Activated T-helper 9 cell treated with anti-CD3 and anti-CD28 coated beads, Interleukin-2, amount 50 U/mL, for 16 hours (primary cell): ENCODE measurements around the gene SFXN2.
A peak's percentile ranks its signal among the peaks of the same experiment; 100 is the strongest.
"Not testable (repeated sequence)": the region's sequence is repeated elsewhere in the genome, so short reads cannot be mapped to it uniquely, and the experiment has no call there.

Experiments used
- DNase-seq: peaks from one replicate; pipeline ENCODE4 v3.0.0-alpha.2; 2020; ENCODE audit warnings: low read depth

The SFXN2 gene

DNA sequence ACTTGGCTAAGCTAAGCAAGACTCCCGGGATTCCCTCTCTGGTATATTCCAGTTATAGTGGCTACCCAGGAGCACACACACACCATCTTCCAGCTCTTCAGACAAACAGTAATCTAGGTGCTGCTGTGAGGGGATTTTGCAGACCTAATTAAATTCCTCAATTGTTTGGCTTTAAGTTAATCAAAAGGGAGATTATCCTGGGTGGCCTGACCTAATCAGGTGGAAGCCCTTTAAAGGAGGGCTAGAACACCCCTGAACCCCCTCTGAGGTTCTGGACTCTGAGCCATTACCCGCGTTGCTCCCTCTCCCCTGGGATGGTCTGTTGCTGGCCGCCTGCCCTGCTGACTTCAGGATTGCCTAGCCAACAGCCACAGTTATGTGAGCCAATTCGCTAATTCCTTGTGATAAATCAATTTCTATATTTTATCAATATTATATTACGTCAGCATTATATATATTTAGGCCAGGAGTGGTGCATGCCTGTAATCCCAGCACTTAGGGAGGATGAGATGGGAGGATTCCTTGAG, 6.4 kb downstream of the SFXN2 start:
- no peak for DNase-seq

GRCh38 chr10:102721954-102722353, 7.5 kb downstream of the SFXN2 start:
- DNase-seq: no peak

GRCh38 chr10:102723989-102724388, 9.6 kb downstream of the SFXN2 start:
- DNase-seq: no peak

DNA sequence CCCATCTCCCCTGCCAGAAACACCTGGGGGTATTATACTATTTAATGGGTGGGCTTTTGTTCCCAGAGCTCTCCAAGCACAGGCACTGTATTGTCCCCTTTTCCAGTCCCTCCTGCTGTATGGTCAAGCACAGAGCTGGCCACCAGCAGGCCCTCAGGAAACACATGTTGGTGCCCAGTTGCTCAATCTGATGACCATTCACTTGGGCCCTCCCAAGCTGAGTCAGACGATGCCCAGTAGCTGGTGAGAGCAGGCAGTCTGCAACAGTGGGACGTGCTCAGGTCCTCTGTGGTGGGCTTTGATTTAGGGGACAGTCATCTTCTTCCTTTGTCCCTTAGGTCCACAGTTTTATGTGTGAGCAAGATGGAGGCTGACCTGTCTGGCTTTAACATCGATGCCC, 11.8 kb downstream of the SFXN2 start:
- no peak for DNase-seq

DNA sequence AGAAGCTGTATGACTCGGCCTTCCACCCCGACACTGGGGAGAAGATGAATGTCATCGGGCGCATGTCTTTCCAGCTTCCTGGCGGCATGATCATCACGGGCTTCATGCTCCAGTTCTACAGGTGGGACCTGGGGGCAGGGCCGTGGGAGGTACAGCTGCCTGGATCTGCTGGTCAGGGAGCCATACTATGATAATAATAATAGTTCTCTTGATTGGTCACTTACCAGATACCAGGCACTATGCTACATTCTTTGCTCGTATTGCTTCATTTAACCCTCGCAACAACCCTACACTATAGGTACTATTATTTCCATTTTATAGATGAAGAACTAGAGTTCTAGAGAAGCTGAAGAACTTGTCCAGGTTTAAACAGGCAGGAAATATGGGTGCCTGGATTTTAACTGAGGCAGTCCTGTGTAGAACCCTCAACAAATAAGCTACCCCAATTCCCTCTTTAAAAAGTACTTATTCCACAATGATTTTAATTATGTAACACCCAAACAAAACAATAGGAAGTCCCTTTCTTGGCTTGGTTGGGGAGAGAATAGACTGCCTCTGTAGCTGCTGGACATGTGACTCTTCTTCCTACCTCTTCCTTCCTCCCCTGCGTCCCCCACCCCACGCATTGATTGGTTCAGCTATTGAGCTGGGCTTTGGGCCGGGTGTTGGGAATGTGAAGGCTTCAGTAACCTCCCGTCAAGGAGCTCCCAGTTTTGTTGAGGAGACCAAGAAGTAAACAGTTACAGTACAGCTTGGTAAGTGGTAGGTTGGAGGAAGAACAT, 12.8 kb downstream of the SFXN2 start:
- no peak for DNase-seq

DNA sequence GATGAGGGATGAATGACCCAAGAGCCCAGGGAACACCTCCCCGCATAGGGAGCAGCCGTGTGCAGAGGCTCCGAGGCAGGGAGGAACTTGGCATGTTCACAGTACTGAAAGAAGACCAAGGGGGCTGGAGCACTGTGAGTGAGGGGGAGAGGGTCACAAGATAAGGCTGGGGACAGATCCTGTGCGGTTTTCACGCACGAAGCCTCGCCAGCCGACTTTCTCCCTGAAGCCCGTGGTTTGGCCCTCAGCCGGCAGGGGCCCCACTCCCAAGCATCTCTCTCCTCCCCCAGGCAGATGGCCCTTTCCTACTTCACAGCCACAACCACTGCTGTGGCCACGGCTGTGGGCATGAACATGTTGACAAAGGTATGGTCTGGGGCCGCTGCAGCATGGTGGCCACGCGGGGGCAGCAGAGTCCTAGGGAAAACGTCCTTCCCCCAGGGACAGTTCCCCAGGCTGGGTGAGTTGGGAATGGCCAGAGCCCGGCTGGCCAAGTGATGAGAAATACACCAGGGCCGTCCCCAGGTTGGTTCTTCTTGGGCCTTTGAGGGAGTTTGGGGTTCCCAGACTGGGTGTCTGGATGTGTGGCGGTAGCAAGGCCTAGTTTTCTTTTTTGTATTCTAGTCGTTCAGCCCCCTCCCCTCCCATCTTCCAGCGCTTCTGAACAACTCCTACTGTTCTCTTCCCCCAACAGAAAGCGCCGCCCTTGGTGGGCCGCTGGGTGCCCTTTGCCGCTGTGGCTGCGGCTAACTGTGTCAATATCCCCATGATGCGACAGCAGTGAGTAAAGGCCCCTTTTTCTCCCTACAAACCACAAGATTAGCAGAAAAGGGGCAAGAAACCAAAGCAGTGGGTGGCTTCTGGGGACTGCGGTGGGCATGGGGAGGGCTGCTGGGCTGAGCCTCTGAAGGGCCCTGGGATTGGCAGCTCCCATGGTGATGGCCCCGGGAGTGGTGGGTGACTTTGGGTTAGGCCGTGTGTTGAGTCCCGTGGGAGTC, 14.9 kb downstream of the SFXN2 start:
- peak; percentile 30 for DNase-seq

DNA sequence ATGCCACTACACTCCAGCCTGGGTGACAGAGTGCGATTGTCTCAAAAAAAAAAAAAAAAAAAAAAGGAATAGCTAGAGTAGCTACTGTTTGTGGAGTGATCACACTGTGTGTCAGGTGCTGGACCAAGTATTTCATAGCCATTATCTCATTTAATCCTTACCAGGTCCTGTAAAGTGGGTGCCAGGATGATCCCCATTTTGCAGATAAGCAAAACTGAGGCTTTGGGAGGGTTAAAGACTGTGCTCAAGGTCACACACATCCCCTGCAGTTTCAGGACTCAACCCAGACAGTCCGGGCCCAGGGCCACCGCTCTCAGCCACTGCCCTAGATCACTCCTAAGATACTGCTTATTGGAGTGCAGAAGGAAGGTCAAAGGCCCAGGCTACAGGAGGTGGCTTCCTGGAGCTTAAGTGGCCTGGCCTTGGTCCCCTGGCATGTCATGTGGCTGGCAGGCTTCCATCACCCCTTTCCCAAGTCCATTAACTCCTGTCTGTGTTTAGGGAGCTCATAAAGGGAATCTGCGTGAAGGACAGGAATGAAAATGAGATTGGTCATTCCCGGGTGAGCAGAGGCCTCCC, 16.9 kb downstream of the SFXN2 start:
- no peak for DNase-seq

DNA sequence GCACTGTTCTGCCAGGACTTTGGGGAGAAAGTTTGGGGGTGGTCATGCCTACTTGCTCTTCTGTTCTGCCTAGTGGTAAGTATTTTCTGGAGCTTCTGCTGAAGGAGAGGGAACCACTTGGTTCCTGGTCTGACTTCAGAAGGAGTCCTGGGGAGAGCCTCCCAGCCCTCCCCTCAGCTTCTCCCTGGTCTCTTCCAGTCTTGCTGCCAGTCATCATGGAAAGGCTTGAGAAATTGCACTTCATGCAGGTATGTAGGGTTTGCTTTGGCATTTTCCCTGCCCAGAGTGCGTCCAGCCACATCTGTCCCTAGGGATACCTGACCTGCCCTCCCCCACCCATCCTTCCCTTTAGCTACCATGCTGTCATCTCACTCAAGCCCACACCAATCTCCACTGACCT, 18.2 kb downstream of the SFXN2 start:
- no peak for DNase-seq

DNA sequence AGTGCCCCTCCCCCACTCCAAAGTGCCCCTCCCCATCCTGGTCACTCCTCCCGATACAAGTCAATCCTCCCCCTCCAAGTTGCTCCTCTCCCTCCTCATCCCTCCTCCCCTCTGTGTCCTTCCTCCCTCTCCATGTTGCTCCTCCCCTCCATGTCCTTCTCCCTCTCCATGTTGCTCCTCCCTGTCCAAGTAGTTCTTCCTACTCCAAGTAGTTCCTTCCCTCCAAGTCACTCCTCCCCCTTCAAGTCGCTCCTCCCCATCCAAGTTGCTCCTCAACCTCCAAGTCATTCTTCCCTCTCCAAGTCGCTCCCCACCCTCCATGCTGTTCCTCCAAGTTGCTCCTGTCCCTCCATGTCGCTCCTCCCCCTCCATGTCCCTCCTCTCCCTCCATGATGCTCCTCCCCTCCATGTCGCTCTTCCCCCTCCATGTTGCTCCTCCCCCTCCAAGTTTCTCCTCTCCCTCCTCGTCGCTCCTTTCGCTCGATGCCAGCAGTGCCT, 20.7 kb downstream of the SFXN2 start:
- no peak for DNase-seq

DNA sequence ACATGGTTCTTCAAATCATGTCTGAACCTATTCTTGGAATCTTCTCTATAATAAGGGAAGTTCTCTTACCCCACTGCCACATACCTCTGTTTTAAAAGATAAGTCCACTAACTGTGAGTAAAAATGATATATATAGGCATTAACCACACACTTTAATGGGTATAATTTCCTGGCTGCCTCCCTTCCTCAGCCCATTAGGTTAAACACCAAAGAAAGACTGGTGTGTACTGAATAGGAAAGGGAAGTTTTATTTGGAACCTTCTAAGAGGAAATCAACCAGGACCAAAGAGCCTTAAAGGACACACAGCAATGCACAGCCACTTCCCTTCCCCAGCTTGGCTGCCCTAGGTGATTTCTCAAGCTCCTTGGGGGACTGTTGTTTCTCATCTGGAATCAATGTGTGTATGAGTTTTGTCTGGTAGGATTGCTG, 24.3 kb downstream of the SFXN2 start:
- DNase-seq: no peak

DNA sequence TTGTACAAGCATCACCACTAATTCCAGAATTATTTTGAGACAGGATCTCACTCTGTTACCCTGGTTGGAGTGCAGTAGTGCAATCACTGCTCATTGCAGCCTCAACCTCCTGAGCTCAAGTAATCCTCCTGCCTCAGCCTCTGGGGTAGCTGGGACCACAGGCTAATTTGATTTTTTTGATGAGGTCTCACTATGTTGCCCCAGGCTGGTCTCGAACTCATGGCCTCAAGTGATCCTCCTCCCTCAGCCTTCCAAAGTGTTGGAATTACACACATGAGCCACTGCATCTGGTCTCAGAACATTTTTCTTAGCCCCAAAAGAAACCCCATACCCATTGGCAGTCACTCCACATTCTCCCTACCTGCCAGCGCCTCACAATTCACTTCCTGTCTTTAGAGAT, 25.8 kb downstream of the SFXN2 start:
- DNase-seq: no peak

- no peak for DNase-seq
Observed at GRCh38 chr10:102741726-102742237, 27.3 kb downstream of the SFXN2 start.

- not testable (repeated sequence) for DNase-seq
Observed at GRCh38 chr10:102742313-102742712, 27.9 kb downstream of the SFXN2 start.

DNA sequence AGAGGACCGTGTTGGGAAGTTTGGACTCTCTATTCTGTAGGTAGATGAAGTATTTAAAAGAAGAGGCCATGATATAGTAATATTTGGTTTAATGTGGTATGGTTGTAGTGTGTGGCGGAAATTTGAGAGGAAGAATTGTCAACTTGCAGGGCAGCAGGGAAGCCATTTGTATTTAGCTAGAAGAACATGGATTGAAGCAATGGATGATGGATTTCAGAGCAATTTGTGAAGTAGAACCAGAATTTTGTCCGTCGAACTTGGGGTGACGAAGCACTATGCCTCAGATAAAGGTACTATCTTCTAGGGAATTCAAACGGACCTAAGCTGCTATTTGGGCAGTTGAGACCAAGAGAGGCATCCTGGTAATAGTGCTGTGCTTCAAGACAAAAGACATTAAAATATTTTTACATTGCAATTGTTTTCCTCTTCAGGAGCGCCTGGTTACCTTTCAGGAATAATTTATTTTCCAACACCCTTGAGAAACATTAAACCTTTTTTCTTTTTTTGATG, 28.7 kb downstream of the SFXN2 start:
- DNase-seq: no peak

- DNase-seq: peak; percentile 90
Observed at GRCh38 chr10:102743588-102744373, 29.3 kb downstream of the SFXN2 start, which contains the start of gene WBP1L. TSS of gene WBP1L (plus strand) at chr10:102743948. CDS start at chr10:102744054, 106 bp downstream.

- no peak for DNase-seq
Observed at GRCh38 chr10:102744374-102745051, 30.1 kb downstream of the SFXN2 start.

DNA sequence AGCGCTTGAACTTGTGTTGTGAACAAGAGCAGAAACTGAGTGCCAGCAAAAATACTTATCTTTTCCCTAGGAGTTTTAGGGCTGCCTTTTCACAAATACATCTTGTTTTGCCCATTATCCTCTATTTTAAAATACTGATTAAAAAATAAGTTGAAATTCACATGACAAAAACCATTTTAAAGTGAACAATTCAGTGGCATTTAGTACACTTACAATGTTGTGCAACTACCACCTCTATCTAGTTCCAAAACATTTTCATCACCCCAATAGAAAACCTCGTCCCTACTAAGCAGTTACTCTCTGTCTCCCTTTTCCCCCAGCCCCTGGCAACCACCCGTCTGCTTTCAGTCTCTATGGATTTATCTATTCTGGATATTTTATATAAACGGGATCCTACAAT, 30.7 kb downstream of the SFXN2 start:
- no peak for DNase-seq

DNA sequence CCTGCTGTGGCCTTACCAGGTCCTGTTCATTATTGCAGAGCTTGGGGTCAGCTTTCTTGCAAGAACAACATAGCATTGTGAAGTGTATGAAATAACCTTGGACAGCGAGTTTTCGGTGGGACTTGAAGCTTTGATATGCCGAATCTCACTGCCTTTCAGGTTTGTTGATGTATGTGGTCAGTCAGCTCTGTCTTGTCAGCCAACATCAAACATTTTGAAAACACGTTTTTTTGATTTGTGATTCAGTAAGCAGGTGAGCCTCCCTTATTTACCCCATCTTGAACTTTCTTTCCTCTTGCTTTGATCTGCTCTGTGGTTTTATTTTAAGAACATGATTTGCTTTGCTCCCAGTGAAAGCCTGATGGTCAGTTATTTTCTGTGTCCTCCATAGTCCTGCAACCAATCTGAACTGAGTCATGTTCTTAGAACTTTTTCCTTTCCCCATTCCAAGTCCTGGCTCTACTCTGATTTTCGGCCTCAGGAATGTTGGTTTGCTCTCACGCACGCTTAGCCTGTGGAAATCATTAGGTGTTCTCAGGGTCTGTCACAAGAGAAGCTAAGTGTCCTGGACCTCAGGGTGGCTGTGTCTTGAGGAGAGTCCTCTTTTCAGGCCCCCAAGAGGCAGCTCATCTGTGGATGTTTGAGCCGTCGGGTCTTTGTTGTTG, 38.0 kb downstream of the SFXN2 start:
- DNase-seq: no peak

DNA sequence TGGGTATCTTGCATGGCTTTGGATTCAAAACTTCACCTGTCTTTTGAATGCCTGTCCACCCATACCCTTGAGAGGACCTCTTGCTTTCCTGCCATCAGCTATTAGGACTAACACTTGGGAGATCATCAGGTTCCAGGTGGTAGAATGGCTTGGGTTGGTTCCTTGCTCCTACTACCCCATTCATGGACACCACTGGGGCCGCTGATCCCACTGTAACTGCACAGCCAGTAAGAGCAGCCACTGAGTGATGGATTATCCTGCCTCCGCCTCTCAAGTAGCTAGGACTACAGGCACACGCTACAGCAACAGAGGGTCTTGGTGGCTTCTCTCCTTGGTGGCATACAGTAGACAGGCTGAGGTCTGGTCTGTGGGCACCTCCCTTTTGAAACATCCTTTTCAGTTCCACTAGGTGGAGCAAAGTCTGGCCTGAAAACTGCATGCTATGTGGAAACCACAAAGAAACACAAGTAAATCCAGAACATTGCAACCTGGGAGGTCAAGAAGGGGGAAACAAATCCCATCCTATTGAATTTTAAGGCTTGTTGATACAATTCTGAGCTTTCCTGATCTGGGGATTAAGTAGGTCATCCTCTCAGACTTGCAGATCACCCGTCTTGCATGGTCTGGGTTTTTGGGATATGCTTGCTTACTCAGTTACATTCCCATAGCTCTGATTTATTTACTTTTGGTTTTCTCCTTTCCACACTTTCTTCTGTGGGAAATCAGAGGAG, 38.7 kb downstream of the SFXN2 start:
- no peak for DNase-seq
